NCI-H345 (cell line): ENCODE data around the gene NUTM2A.
"Not testable (repeated sequence)": the region's sequence is repeated elsewhere in the genome, so short reads cannot be mapped to it uniquely, and the experiment has no call there.

Experiments used
- DNase-seq: peaks from one replicate; lab custom pipeline; 2025; lab: John Stamatoyannopoulos, UW

The NUTM2A gene

GRCh38 chr10:87280749-87281392 is 55.6 kb downstream of the NUTM2A start:
- DNase-seq, result not testable (repeated sequence)
